Activated naive CD4-positive, alpha-beta T cell treated with anti-CD3 and anti-CD28 coated beads, Interleukin-2, amount 50 U/mL, for 72 hours (primary cell): ENCODE data around the gene PSMD3. TPM values are rescaled to one million over a fixed set of nuclear protein-coding genes. Genes with fewer than 3 reads are reported as not detected.

ENCODE experiments used
- total RNA-seq, 2 donors: library from RNA; stranded (reverse); gene quantifications; one replicate each; pipeline ENCODE4 v1.2.3, GENCODE V29; 2022

The PSMD3 gene
- total RNA-seq, 2 donors from 2014 or later: 89.7 to 136 TPM

Other genes starting within 250 kb of the PSMD3 start
- 1 to 10 TPM; 3.1 to 3.9 TPM for gene GRB7, start 242.9 kb upstream of the PSMD3 start, total RNA-seq
- gene IKZF3, start 116.5 kb upstream of the PSMD3 start, total RNA-seq: 10 to 100 TPM; 37.6 to 60.8 TPM
- not detected for gene ZPBP2, start 112.6 kb upstream of the PSMD3 start, total RNA-seq
- gene GSDMB, start 62.2 kb upstream of the PSMD3 start, total RNA-seq: 10 to 100 TPM; 33.2 to 49.8 TPM
- 10 to 100 TPM; 52.6 to 76.6 TPM for gene ORMDL3, start 53.2 kb upstream of the PSMD3 start, total RNA-seq
- not detected for gene LRRC3C, start 53.1 kb upstream of the PSMD3 start, total RNA-seq
- gene GSDMA, start 17.8 kb upstream of the PSMD3 start, total RNA-seq: 1 to 10 TPM in 1 of 2 donors, under 1 TPM in 1; 0.50 to 1.1 TPM
- not detected for gene CSF3, start 34.6 kb downstream of the PSMD3 start, total RNA-seq
- 100 to 1,000 TPM; 106 to 133 TPM for gene MED24, start 73.6 kb downstream of the PSMD3 start, total RNA-seq
- 10 to 100 TPM; 14.5 to 19.3 TPM for gene THRA, start 82.2 kb downstream of the PSMD3 start, total RNA-seq
- gene NR1D1, start 119.8 kb downstream of the PSMD3 start, total RNA-seq: 10 to 100 TPM in 1 of 2 donors, 1 to 10 TPM in 1; 4.8 to 26.7 TPM
- 100 to 1,000 TPM in 1 of 2 donors, 10 to 100 TPM in 1; 83.4 to 140 TPM for gene MSL1, start 141.2 kb downstream of the PSMD3 start, total RNA-seq
- 100 to 1,000 TPM; 104 to 212 TPM for gene CASC3, start 159.7 kb downstream of the PSMD3 start, total RNA-seq
- gene RAPGEFL1, start 196.7 kb downstream of the PSMD3 start, total RNA-seq: 1 to 10 TPM; 5.3 to 7.1 TPM
- 10 to 100 TPM; 25.7 to 26.4 TPM for gene WIPF2, start 238.5 kb downstream of the PSMD3 start, total RNA-seq